D721Med (cell line): ENCODE data around the gene GARIN1A.

Source experiments
- DNase-seq: peaks from one replicate; pipeline ENCODE4 v3.0.0; 2011; ENCODE audit warnings: low spot score; ENCODE audit not compliant: insufficient read length
- FAIRE-seq: peaks from 2 replicates; lab custom pipeline; 2011; peaks lifted over from hg19 to GRCh38; lab: Jason Lieb, UNC
- CTCF ChIP-seq: IDR thresholded peaks from 2 replicates; pipeline ENCODE4 v1.5.1; 2012; ENCODE audit warnings: mild to moderate bottlenecking, control low read depth; ENCODE audit not compliant: insufficient read depth; ENCODE audit errors: missing control alignments

GARIN1A gene

GRCh38 chr7:128714701-128715495 is 42.8 kb downstream of the GARIN1A start:
- no peak for DNase-seq

GRCh38 chr7:128718967-128719642 is 47.0 kb downstream of the GARIN1A start:
- DNase-seq (no peak), FAIRE-seq (no peak)
- no peak for TF ChIP-seq CTCF

More at GRCh38 chr7:128714701-128715495, 42.8 kb downstream of the GARIN1A start:
- TF ChIP-seq CTCF, result no peak
- no peak for FAIRE-seq

DNA sequence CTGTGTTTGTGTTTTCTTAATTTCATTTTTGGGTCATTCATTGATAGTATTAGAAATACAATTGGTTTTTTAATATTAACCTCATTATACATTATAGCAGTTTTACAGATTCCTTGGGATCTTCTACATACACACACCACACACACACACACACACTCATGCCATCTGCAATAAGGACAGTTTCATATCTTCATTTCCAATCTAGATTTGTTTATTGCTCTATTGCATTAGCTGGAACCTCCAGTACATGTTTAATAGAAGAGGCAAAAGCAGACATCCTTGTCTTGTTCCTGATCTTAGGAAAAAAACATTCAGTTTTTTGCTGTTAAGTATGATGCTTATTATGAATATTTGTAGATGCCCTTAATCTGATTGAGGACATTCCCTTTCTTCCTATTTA is 49.3 kb downstream of the GARIN1A start:
- DNase-seq (no peak), FAIRE-seq (no peak)
- no peak for TF ChIP-seq CTCF
